ENCODE data around the gene TNPO1. TPM values are rescaled to one million over a fixed set of nuclear protein-coding genes. Genes with fewer than 3 reads are reported as not detected.

Gene TNPO1
- total and polyA plus RNA-seq, 2 of the 13 experiments (the other 11 are each of a cell fraction or from before 2014, with no cell fraction given), result 26.7 to 123 TPM

- TF ChIP-seq ZBED4 (CRISPR knock-in tag; IDR thresholded peaks at IDR 0.05; ENCODE audit: borderline replicate concordance), result peak; percentile 98
- peak; percentile 55; the same call in 1 of the 2 replicates for TF ChIP-seq ZNF556 (CRISPR knock-in tag; IDR thresholded peaks at IDR 0.05; ENCODE audit: borderline replicate concordance)
- TF ChIP-seq ZNF614 (CRISPR knock-in tag; IDR thresholded peaks at IDR 0.05; ENCODE audit: borderline replicate concordance), result peak; percentile 46; the same call in 1 of the 2 replicates
- peak; percentile 56; the same call in 1 of the 2 replicates for TF ChIP-seq KLF12 (CRISPR knock-in tag; IDR thresholded peaks at IDR 0.05; ENCODE audit: borderline replicate concordance)
- no peak for TF ChIP-seq GABPA (IDR thresholded peaks at IDR 0.05; ENCODE audit: low read depth, low read length)
- TF ChIP-seq GABPA (CRISPR knock-in tag; IDR thresholded peaks at IDR 0.05; ENCODE audit: low read depth), result no peak
- TF ChIP-seq, protein P1, sequence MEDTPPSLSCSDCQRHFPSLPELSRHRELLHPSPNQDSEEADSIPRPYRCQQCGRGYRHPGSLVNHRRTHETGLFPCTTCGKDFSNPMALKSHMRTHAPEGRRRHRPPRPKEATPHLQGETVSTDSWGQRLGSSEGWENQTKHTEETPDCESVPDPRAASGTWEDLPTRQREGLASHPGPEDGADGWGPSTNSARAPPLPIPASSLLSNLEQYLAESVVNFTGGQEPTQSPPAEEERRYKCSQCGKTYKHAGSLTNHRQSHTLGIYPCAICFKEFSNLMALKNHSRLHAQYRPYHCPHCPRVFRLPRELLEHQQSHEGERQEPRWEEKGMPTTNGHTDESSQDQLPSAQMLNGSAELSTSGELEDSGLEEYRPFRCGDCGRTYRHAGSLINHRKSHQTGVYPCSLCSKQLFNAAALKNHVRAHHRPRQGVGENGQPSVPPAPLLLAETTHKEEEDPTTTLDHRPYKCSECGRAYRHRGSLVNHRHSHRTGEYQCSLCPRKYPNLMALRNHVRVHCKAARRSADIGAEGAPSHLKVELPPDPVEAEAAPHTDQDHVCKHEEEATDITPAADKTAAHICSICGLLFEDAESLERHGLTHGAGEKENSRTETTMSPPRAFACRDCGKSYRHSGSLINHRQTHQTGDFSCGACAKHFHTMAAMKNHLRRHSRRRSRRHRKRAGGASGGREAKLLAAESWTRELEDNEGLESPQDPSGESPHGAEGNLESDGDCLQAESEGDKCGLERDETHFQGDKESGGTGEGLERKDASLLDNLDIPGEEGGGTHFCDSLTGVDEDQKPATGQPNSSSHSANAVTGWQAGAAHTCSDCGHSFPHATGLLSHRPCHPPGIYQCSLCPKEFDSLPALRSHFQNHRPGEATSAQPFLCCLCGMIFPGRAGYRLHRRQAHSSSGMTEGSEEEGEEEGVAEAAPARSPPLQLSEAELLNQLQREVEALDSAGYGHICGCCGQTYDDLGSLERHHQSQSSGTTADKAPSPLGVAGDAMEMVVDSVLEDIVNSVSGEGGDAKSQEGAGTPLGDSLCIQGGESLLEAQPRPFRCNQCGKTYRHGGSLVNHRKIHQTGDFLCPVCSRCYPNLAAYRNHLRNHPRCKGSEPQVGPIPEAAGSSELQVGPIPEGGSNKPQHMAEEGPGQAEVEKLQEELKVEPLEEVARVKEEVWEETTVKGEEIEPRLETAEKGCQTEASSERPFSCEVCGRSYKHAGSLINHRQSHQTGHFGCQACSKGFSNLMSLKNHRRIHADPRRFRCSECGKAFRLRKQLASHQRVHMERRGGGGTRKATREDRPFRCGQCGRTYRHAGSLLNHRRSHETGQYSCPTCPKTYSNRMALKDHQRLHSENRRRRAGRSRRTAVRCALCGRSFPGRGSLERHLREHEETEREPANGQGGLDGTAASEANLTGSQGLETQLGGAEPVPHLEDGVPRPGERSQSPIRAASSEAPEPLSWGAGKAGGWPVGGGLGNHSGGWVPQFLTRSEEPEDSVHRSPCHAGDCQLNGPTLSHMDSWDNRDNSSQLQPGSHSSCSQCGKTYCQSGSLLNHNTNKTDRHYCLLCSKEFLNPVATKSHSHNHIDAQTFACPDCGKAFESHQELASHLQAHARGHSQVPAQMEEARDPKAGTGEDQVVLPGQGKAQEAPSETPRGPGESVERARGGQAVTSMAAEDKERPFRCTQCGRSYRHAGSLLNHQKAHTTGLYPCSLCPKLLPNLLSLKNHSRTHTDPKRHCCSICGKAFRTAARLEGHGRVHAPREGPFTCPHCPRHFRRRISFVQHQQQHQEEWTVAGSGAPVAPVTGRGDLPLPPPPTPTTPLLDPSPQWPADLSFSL (CRISPR knock-in tag; IDR thresholded peaks at IDR 0.05), result no peak
- TF ChIP-seq YEATS2 (CRISPR knock-in tag; IDR thresholded peaks at IDR 0.05; ENCODE audit: borderline replicate concordance), result no peak
- TF ChIP-seq FOXO1 (CRISPR knock-in tag; IDR thresholded peaks at IDR 0.05), result peak; percentile 54; the same call in 1 of the 2 replicates
- peak; percentile 73; the same call in 1 of the 2 replicates for TF ChIP-seq ZMAT3 (CRISPR knock-in tag; conservative IDR thresholded peaks at IDR 0.05)
- peak; percentile 22; the same call in 1 of the 2 replicates for TF ChIP-seq KDM3A (CRISPR knock-in tag; IDR thresholded peaks at IDR 0.05; ENCODE audit: low read depth)
- no peak for TF ChIP-seq CCAR2 (optimal IDR thresholded peaks at IDR 0.05; ENCODE audit: low read depth, low read length)
- TF ChIP-seq HOXA7 (CRISPR knock-in tag; IDR thresholded peaks at IDR 0.05), result no peak
- TF ChIP-seq PPARG (CRISPR knock-in tag; conservative IDR thresholded peaks at IDR 0.05), result no peak; the same call in 1 of the 2 replicates
- TF ChIP-seq, protein P2, sequence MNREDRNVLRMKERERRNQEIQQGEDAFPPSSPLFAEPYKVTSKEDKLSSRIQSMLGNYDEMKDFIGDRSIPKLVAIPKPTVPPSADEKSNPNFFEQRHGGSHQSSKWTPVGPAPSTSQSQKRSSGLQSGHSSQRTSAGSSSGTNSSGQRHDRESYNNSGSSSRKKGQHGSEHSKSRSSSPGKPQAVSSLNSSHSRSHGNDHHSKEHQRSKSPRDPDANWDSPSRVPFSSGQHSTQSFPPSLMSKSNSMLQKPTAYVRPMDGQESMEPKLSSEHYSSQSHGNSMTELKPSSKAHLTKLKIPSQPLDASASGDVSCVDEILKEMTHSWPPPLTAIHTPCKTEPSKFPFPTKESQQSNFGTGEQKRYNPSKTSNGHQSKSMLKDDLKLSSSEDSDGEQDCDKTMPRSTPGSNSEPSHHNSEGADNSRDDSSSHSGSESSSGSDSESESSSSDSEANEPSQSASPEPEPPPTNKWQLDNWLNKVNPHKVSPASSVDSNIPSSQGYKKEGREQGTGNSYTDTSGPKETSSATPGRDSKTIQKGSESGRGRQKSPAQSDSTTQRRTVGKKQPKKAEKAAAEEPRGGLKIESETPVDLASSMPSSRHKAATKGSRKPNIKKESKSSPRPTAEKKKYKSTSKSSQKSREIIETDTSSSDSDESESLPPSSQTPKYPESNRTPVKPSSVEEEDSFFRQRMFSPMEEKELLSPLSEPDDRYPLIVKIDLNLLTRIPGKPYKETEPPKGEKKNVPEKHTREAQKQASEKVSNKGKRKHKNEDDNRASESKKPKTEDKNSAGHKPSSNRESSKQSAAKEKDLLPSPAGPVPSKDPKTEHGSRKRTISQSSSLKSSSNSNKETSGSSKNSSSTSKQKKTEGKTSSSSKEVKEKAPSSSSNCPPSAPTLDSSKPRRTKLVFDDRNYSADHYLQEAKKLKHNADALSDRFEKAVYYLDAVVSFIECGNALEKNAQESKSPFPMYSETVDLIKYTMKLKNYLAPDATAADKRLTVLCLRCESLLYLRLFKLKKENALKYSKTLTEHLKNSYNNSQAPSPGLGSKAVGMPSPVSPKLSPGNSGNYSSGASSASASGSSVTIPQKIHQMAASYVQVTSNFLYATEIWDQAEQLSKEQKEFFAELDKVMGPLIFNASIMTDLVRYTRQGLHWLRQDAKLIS (CRISPR knock-in tag; IDR thresholded peaks at IDR 0.05), result no peak
Measured at GRCh38 chr5:72816284-72817075, at the start of gene TNPO1 (continued).
